IPS-20b (cell line): Measurements from ENCODE around the gene DDX3X.
"Not testable (repeated sequence)": the region's sequence is repeated elsewhere in the genome, so short reads cannot be mapped to it uniquely, and the experiment has no call there.

Experiments
- H3K27ac ChIP-seq: one replicate; pipeline ENCODE4 v1.5.1; 2013; ENCODE audit warnings: low read length
- H3K27me3 ChIP-seq: 2 replicates; pipeline ENCODE4 v1.6.1; 2013; ENCODE audit warnings: mild to moderate bottlenecking, low read length, inconsistent platforms; ENCODE audit not compliant: insufficient read depth
- H3K36me3 ChIP-seq: 2 replicates; pipeline ENCODE4 v1.6.1; 2013; ENCODE audit warnings: low read depth, mild to moderate bottlenecking, inconsistent platforms, low read length, moderate library complexity; ENCODE audit not compliant: insufficient read depth
- H3K4me1 ChIP-seq: 2 replicates; pipeline ENCODE4 v1.6.1; 2013; ENCODE audit warnings: mild to moderate bottlenecking, control low read depth, inconsistent platforms, low read length, moderate library complexity; ENCODE audit not compliant: insufficient read depth
- H3K4me3 ChIP-seq: 2 replicates; pipeline ENCODE4 v1.5.1; 2013; ENCODE audit warnings: mild to moderate bottlenecking, low read length, inconsistent platforms
- H3K9ac ChIP-seq: 2 replicates; pipeline ENCODE4 v1.6.1; 2013; ENCODE audit warnings: low read depth, mild to moderate bottlenecking, inconsistent platforms, low read length, moderate library complexity
- H3K9me3 ChIP-seq: 2 replicates; pipeline ENCODE4 v1.6.1; 2013; ENCODE audit warnings: mild to moderate bottlenecking, low read depth, low read length, inconsistent platforms; ENCODE audit not compliant: insufficient read depth

Gene DDX3X

GRCh38 chrX:41377624-41378023, 43.7 kb downstream of the DDX3X start:
- H3K4me3 ChIP-seq = no peak overlapping the region
- no peaks in the 10 kb centered on the region for H3K4me1 ChIP-seq
- H3K27ac ChIP-seq = no peak overlapping the region

GRCh38 chrX:41381685-41382084, 47.7 kb downstream of the DDX3X start:
- no peaks in the 10 kb centered on the region for H3K9me3 ChIP-seq
- H3K27ac ChIP-seq = no peak overlapping the region
- H3K4me3 ChIP-seq = no peak overlapping the region
- H3K27me3 ChIP-seq = no peaks in the 10 kb centered on the region
- H3K4me1 ChIP-seq = peaks cover 3% of the 10 kb centered on the region; the same call in 1 of the 2 replicates
- no peak overlapping the region for H3K9ac ChIP-seq
- H3K36me3 ChIP-seq = no peaks in the 10 kb centered on the region

More at GRCh38 chrX:41377624-41378023, 43.7 kb downstream of the DDX3X start:
- H3K9ac ChIP-seq = no peak overlapping the region
- no peaks in the 10 kb centered on the region for H3K9me3 ChIP-seq
- no peaks in the 10 kb centered on the region for H3K36me3 ChIP-seq
- H3K27me3 ChIP-seq = no peaks in the 10 kb centered on the region

- Histone ChIP-seq H3K27ac (no peak overlapping the region), H3K9ac (no peak overlapping the region), H3K27me3 (no peaks in the 10 kb centered on the region), H3K4me3 (no peak overlapping the region), H3K9me3 (no peaks in the 10 kb centered on the region), H3K4me1 (peaks cover 7% of the 10 kb centered on the region; the same call in 1 of the 2 replicates), H3K36me3 (no peaks in the 10 kb centered on the region)
Observed at GRCh38 chrX:41382714-41383645, 49.0 kb downstream of the DDX3X start.

- Histone ChIP-seq H3K9me3 (no peaks in the 10 kb centered on the region), H3K9ac (no peak overlapping the region), H3K4me1 (peaks cover 7% of the 10 kb centered on the region; the same call in 1 of the 2 replicates), H3K36me3 (no peaks in the 10 kb centered on the region), H3K27ac (no peak overlapping the region), H3K27me3 (no peaks in the 10 kb centered on the region), H3K4me3 (no peak overlapping the region)
Observed at GRCh38 chrX:41384051-41384705, 50.2 kb downstream of the DDX3X start.

- Histone ChIP-seq H3K4me1 (peaks cover 7% of the 10 kb centered on the region; the same call in 1 of the 2 replicates), H3K9ac (peak overlapping the region; percentile 67), H3K36me3 (no peaks in the 10 kb centered on the region), H3K4me3 (0 out of 2 replicates have a peak overlapping the region, but pooled peaks have one; percentile 30), H3K27ac (no peak overlapping the region), H3K9me3 (no peaks in the 10 kb centered on the region), H3K27me3 (no peaks in the 10 kb centered on the region)
Observed at GRCh38 chrX:41386222-41386990, 52.4 kb downstream of the DDX3X start.

- Histone ChIP-seq H3K27ac (no peak overlapping the region), H3K27me3 (no peaks in the 10 kb centered on the region), H3K4me1 (peaks cover 7% of the 10 kb centered on the region; the same call in 1 of the 2 replicates), H3K4me3 (no peak overlapping the region), H3K9me3 (no peaks in the 10 kb centered on the region), H3K9ac (no peak overlapping the region), H3K36me3 (no peaks in the 10 kb centered on the region)
Observed at GRCh38 chrX:41388543-41388942, 54.6 kb downstream of the DDX3X start.

GRCh38 chrX:41389311-41389888, 55.4 kb downstream of the DDX3X start:
- H3K36me3 ChIP-seq = no peaks in the 10 kb centered on the region
- H3K4me1 ChIP-seq = peaks cover 7% of the 10 kb centered on the region; the same call in 1 of the 2 replicates
- H3K9me3 ChIP-seq = no peaks in the 10 kb centered on the region
- H3K9ac ChIP-seq = no peak overlapping the region
- no peak overlapping the region for H3K27ac ChIP-seq
- no peaks in the 10 kb centered on the region for H3K27me3 ChIP-seq
- no peak overlapping the region for H3K4me3 ChIP-seq

GRCh38 chrX:41390576-41390975, 56.6 kb downstream of the DDX3X start:
- H3K9me3 ChIP-seq, H3K27ac ChIP-seq, H3K9ac ChIP-seq: not testable (repeated sequence)

GRCh38 chrX:41391606-41392005, 57.6 kb downstream of the DDX3X start:
- no peaks in the 10 kb centered on the region for H3K9me3 ChIP-seq
- no peak overlapping the region for H3K9ac ChIP-seq
- no peaks in the 10 kb centered on the region for H3K36me3 ChIP-seq
- H3K4me1 ChIP-seq = peaks cover 4% of the 10 kb centered on the region; the same call in 1 of the 2 replicates
- no peak overlapping the region for H3K27ac ChIP-seq
- no peaks in the 10 kb centered on the region for H3K27me3 ChIP-seq
- H3K4me3 ChIP-seq = no peak overlapping the region

More at GRCh38 chrX:41390576-41390975, 56.6 kb downstream of the DDX3X start:
- not testable (repeated sequence) for H3K36me3 ChIP-seq, H3K27me3 ChIP-seq, H3K4me3 ChIP-seq, H3K4me1 ChIP-seq

- Histone ChIP-seq H3K27me3 (no peaks in the 10 kb centered on the region), H3K27ac (no peak overlapping the region), H3K4me3 (no peak overlapping the region), H3K9me3 (no peaks in the 10 kb centered on the region), H3K4me1 (no peaks in the 10 kb centered on the region), H3K9ac (no peak overlapping the region), H3K36me3 (no peaks in the 10 kb centered on the region)
Observed at GRCh38 chrX:41394293-41394692, 60.3 kb downstream of the DDX3X start.

GRCh38 chrX:41397219-41397618, 63.3 kb downstream of the DDX3X start:
- Histone ChIP-seq H3K4me1 (no peaks in the 10 kb centered on the region), H3K9me3 (no peaks in the 10 kb centered on the region), H3K36me3 (no peaks in the 10 kb centered on the region), H3K9ac (no peak overlapping the region), H3K4me3 (no peak overlapping the region), H3K27me3 (no peaks in the 10 kb centered on the region), H3K27ac (no peak overlapping the region)
